Aorta (tissue), 5 donors: ENCODE results near the gene RHEX. TPM values are rescaled to one million over a fixed set of nuclear protein-coding genes. Genes with fewer than 3 reads are reported as not detected.

Experiments used
- ATAC-seq: fragments of 200-7000 bp; cut with Tn5 transposase; one replicate; pipeline ENCODE4 v1.9.1; 2022; ENCODE audit warnings: moderate library complexity; ENCODE audit not compliant: low FRiP score
- DNase-seq, 2 donors: peaks; one replicate each; pipeline ENCODE4 v3.0.0-alpha.2; 2020
- H3K27ac ChIP-seq, 2 donors: one replicate each; pipeline ENCODE4 v1.5.1; 2013; ENCODE audit warnings: low read length in 2 of 2, mild to moderate bottlenecking in 2 of 2, moderate library complexity in 2 of 2, control low read depth in 1 of 2, inconsistent platforms in 1 of 2, low read depth in 1 of 2
- H3K27me3 ChIP-seq, 2 donors: one replicate each; pipeline ENCODE4 v1.6.1; 2013; ENCODE audit warnings: control low read depth in 1 of 2, low read length in 1 of 2, mild to moderate bottlenecking in 1 of 2, moderate library complexity in 1 of 2; ENCODE audit not compliant: insufficient read depth in 2 of 2, control insufficient read depth in 1 of 2
- H3K36me3 ChIP-seq, 2 donors: one replicate each; pipeline ENCODE4 v1.6.1; 2013; ENCODE audit warnings: control low read depth in 1 of 2, low read length in 1 of 2, mild to moderate bottlenecking in 1 of 2; ENCODE audit not compliant: insufficient read depth in 2 of 2, control insufficient read depth in 1 of 2
- H3K4me1 ChIP-seq, 2 donors: one replicate each; pipeline ENCODE4 v1.6.1; 2013; ENCODE audit warnings: low read length in 2 of 2, control low read depth in 1 of 2, mild to moderate bottlenecking in 1 of 2, moderate library complexity in 1 of 2; ENCODE audit not compliant: insufficient read depth in 2 of 2, control insufficient read depth in 1 of 2
- H3K4me3 ChIP-seq, 2 donors: one replicate each; pipeline ENCODE4 v1.5.1; 2013; ENCODE audit warnings: low read length in 2 of 2, control low read depth in 1 of 2, mild to moderate bottlenecking in 1 of 2
- H3K9me3 ChIP-seq: one replicate; pipeline ENCODE4 v1.6.1; 2013; ENCODE audit warnings: mild to moderate bottlenecking, low read length; ENCODE audit not compliant: control insufficient read depth
- WGBS, 2 donors: extraction: QIAGEN DNeasy Blood & Tissue Kit; methylation state at CpG; one replicate each; pipeline ENCODE4 v1.1.7; 2013; 5-methylcytosine and 5-hydroxymethylcytosine counted together
- intact Hi-C, 2 donors: fragments of 100-400 bp; cut with DNase I; formaldehyde crosslinking; loops; one replicate each; pipeline versions ENCODE4 v1.14.2 to v1.15.0; 2022
- polyA plus RNA-seq, 2 donors: library from polyadenylated mRNA; stranded (reverse); fragments of 200-250 nt; gene quantifications; one replicate each; pipeline ENCODE4 v1.2.3, GENCODE V29; 2013
- total RNA-seq, 2 donors: library from RNA; stranded (reverse); fragmentation: NEBNext Ultra II Directional; extraction: Animal tissue kit (Norgen Biotek cat#: 25700); gene quantifications; one replicate each; pipeline ENCODE4 v1.2.1, GENCODE V29; 2021
- donor health status: healthy with polysubstance abuse.
- donor health status: Bipolar disorder and iron deficiency.
- donor health status: DM: no; HTN: no; CAD: no.
- donor health status: DM: no; HTN: no; CAD: no.
- donor health status: DM: yes; HTN: yes; CAD: no.

RHEX gene
- total and polyA plus RNA-seq, 4 donors = 0.84 to 3.3 TPM; not detected in 2

DNA sequence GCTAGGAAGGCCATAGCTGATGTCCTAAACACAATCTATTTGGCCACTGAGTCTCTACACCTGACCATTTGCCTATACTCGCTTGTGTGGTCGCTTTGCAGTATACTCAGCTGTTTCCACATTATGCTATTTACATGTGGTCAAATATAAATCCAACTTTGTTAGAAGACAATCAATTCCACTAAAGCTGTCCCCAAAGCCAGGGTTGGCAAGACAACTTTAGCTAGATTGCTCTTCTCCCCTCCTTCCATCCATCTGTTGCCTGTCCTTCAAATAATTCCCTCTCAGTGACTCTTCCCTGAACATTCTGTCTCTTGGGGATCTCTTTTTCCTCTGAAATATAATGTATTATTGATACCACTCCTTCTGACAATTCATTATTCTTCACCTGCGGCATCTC is 34.1 kb downstream of the RHEX start:
- Histone ChIP-seq H3K4me1 (no peaks in the 10 kb centered on the region), H3K9me3 (no peaks in the 10 kb centered on the region), H3K36me3 (no peaks in the 10 kb centered on the region), H3K27me3 (no peaks in the 10 kb centered on the region), H3K27ac (no peak overlapping the region), H3K4me3 (no peak overlapping the region)
- DNase-seq (no peak), ATAC-seq (no peak)
- intact Hi-C loops = no loop called here
- WGBS, 2 donors = 95% methylated on average over 3 of the region's 3 CpGs

GRCh38 chr1:206089341-206089740 is 36.4 kb downstream of the RHEX start:
- no peak for DNase-seq
- no peaks in the 10 kb centered on the region for H3K27me3 ChIP-seq
- H3K4me3 ChIP-seq = no peak overlapping the region
- 88 to 89% methylated on average over 3 of the region's 3 CpGs for WGBS, 2 donors
- ATAC-seq = no peak
- intact Hi-C loops = no loop called here
- no peaks in the 10 kb centered on the region for H3K36me3 ChIP-seq
- H3K27ac ChIP-seq = no peak overlapping the region
- H3K4me1 ChIP-seq = no peaks in the 10 kb centered on the region
- H3K9me3 ChIP-seq = no peaks in the 10 kb centered on the region

GRCh38 chr1:206094024-206094423 is 41.1 kb downstream of the RHEX start:
- intact Hi-C loops = no loop called here
- H3K4me1 ChIP-seq = no peaks in the 10 kb centered on the region
- H3K9me3 ChIP-seq = no peaks in the 10 kb centered on the region
- no peak overlapping the region for H3K4me3 ChIP-seq
- 70 to 75% methylated on average over 7 of the region's 7 CpGs for WGBS, 2 donors
- no peaks in the 10 kb centered on the region for H3K27me3 ChIP-seq
- DNase-seq (no peak), ATAC-seq (no peak)
- H3K27ac ChIP-seq = no peak overlapping the region
- H3K36me3 ChIP-seq = no peaks in the 10 kb centered on the region

GRCh38 chr1:206097381-206097780 is 44.4 kb downstream of the RHEX start:
- intact Hi-C loops = no loop called here

GRCh38 chr1:206098242-206098919 is 45.4 kb downstream of the RHEX start:
- ATAC-seq (no peak), DNase-seq (no peak)
- Histone ChIP-seq H3K36me3 (no peaks in the 10 kb centered on the region), H3K4me3 (no peak overlapping the region), H3K4me1 (no peaks in the 10 kb centered on the region), H3K27me3 (no peaks in the 10 kb centered on the region), H3K27ac (no peak overlapping the region), H3K9me3 (no peaks in the 10 kb centered on the region)
- 91 to 95% methylated on average over 9 of the region's 9 CpGs for WGBS, 2 donors
- intact Hi-C loops = no loop called here

More at GRCh38 chr1:206097381-206097780, 44.4 kb downstream of the RHEX start:
- Histone ChIP-seq H3K27me3 (no peaks in the 10 kb centered on the region), H3K9me3 (no peaks in the 10 kb centered on the region), H3K4me3 (no peak overlapping the region), H3K27ac (no peak overlapping the region), H3K4me1 (no peaks in the 10 kb centered on the region), H3K36me3 (no peaks in the 10 kb centered on the region)
- no peak for DNase-seq
- WGBS, 2 donors = 83 to 84% methylated on average over 3 of the region's 3 CpGs
- no peak for ATAC-seq

GRCh38 chr1:206100226-206100815 is 47.3 kb downstream of the RHEX start:
- no peak for ATAC-seq
- 94 to 96% methylated on average over 1 of the region's 1 CpG for WGBS, 2 donors
- Histone ChIP-seq H3K36me3 (no peaks in the 10 kb centered on the region), H3K9me3 (no peaks in the 10 kb centered on the region), H3K4me3 (no peak overlapping the region), H3K27me3 (no peaks in the 10 kb centered on the region), H3K4me1 (no peaks in the 10 kb centered on the region), H3K27ac (no peak overlapping the region)
- intact Hi-C loops = no loop called here
- no peak for DNase-seq

DNA sequence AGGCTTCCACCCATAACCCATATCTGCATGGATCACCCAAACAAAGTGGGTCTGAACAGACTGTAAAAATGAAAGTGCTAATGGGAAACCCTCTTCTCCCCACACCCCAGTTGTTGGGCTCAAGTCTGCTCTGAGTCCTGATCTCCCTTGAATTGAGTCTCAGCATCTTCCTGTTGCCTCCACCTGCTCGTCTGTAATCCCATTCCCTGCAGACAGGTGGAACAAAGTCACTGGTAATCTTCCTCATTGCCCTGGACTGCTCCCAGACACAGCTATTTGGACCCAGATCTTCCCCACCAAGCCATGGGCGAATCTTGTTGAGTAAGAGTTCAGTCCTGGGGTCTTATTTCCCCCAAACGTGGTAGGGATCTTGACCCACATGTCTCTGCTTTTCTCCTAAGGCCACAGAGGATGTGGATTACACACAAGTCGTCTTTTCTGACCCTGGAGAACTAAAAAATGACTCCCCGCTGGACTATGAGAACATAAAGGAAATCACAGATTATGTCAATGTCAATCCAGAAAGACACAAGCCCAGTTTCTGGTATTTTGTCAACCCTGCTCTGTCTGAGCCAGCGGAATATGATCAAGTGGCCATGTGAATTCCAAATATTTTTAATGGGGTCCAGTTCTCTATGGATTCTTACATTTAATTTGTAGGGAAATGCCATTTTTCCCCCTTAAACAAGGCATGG is 48.5 kb downstream of the RHEX start:
- Histone ChIP-seq H3K4me3 (no peak overlapping the region), H3K27ac (no peak overlapping the region), H3K4me1 (no peaks in the 10 kb centered on the region), H3K9me3 (no peaks in the 10 kb centered on the region), H3K36me3 (no peaks in the 10 kb centered on the region), H3K27me3 (no peaks in the 10 kb centered on the region)
- no peak for DNase-seq
- WGBS, 2 donors = 94 to 95% methylated on average over 6 of the region's 6 CpGs
- no peak for ATAC-seq
- intact Hi-C loops = no loop called here

- no peaks in the 10 kb centered on the region for H3K27me3 ChIP-seq
- no peak overlapping the region for H3K4me3 ChIP-seq
- H3K36me3 ChIP-seq = no peaks in the 10 kb centered on the region
- H3K9me3 ChIP-seq = no peaks in the 10 kb centered on the region
- H3K4me1 ChIP-seq = no peaks in the 10 kb centered on the region
- ATAC-seq (no peak), DNase-seq (no peak)
- intact Hi-C loops = no loop called here
- no peak overlapping the region for H3K27ac ChIP-seq
Observed at GRCh38 chr1:206102292-206102936, 49.4 kb downstream of the RHEX start.
